CD4-positive, CD25-positive, alpha-beta regulatory T cell (primary cell): ENCODE measurements around the gene BARX1. TPM values are rescaled to one million over a fixed set of nuclear protein-coding genes. Genes with fewer than 3 reads are reported as not detected.
A peak's percentile ranks its signal among the peaks of the same experiment; 100 is the strongest.

Source experiments
- ATAC-seq, 2 donors: fragments of 150-1000 bp; cut with Tn5 transposase; one replicate each; pipeline ENCODE4 v1.10.0; 2021; ENCODE audit warnings: low read depth in 2 of 2, moderate number of reproducible peaks in 2 of 2, moderate library complexity in 1 of 2
- DNase-seq, 3 donors: peaks; one replicate each; pipeline versions ENCODE4 v3.0.0 to v3.0.0-alpha.2; 2012 to 2022; ENCODE audit warnings: mixed read lengths in 1 of 3
- H3K27ac ChIP-seq: one replicate; pipeline ENCODE4 v1.7.0; 2013; ENCODE audit warnings: mild to moderate bottlenecking, low read length; ENCODE audit not compliant: insufficient read depth, poor library complexity, severe bottlenecking
- H3K27me3 ChIP-seq: one replicate; pipeline ENCODE4 v1.7.0; 2013; ENCODE audit warnings: low read length; ENCODE audit not compliant: control insufficient read depth, insufficient read depth
- H3K36me3 ChIP-seq: one replicate; pipeline ENCODE4 v1.7.0; 2013; ENCODE audit warnings: mild to moderate bottlenecking, low read length, moderate library complexity; ENCODE audit not compliant: control insufficient read depth, insufficient read depth
- H3K4me1 ChIP-seq: 2 replicates; pipeline ENCODE4 v1.7.0; 2013; ENCODE audit warnings: mild to moderate bottlenecking, low read length; ENCODE audit not compliant: insufficient read depth, control insufficient read depth, poor library complexity, severe bottlenecking
- H3K4me3 ChIP-seq: one replicate; pipeline ENCODE4 v1.7.0; 2013; ENCODE audit warnings: low read depth, mild to moderate bottlenecking, low read length, moderate library complexity
- H3K9me3 ChIP-seq, 2 experiments: 1 replicate in 1 of 2; 2 replicates in 1 of 2; pipeline ENCODE4 v1.7.0; 2013; ENCODE audit warnings: low read length in 2 of 2, mild to moderate bottlenecking in 1 of 2, moderate library complexity in 1 of 2; ENCODE audit not compliant: control insufficient read depth in 2 of 2
- H3K27ac Mint-ChIP-seq, 3 donors: one replicate each; pipeline ENCODE4 v1.8.0; 2020 to 2022; ENCODE audit warnings: mild to moderate bottlenecking in 3 of 3, mixed read lengths in 3 of 3, moderate library complexity in 2 of 3
- H3K27me3 Mint-ChIP-seq: one replicate; pipeline ENCODE4 v1.8.0; 2022; ENCODE audit warnings: mild to moderate bottlenecking, mixed read lengths
- H3K36me3 Mint-ChIP-seq: one replicate; pipeline ENCODE4 v1.8.0; 2020; ENCODE audit warnings: mixed read lengths
- H3K4me1 Mint-ChIP-seq, 4 donors: one replicate each; pipeline ENCODE4 v1.8.0; 2020 to 2022; ENCODE audit warnings: mixed read lengths in 4 of 4, mild to moderate bottlenecking in 1 of 4
- H3K4me3 Mint-ChIP-seq, 4 donors: one replicate each; pipeline ENCODE4 v1.8.0; 2020 to 2022; ENCODE audit warnings: mild to moderate bottlenecking in 4 of 4, mixed read lengths in 4 of 4, moderate library complexity in 3 of 4
- H3K9me3 Mint-ChIP-seq, 7 donors: one replicate each; pipeline ENCODE4 v1.8.0; 2020 to 2022; ENCODE audit warnings: mixed read lengths in 7 of 7, mild to moderate bottlenecking in 3 of 7, moderate library complexity in 2 of 7
- polyA plus RNA-seq, 4 donors: library from polyadenylated mRNA; unstranded; fragments of 300-500 nt; fragmentation: Illumina TruSeq; gene quantifications; one replicate each; pipeline ENCODE4 v1.2.3, GENCODE V29; 2021
- total RNA-seq: library from RNA; stranded (reverse); gene quantifications from one replicate; pipeline ENCODE4 v1.2.3, GENCODE V29; 2022

The BARX1 gene
- total and polyA plus RNA-seq, 5 donors from 2014 or later, result not detected

DNA sequence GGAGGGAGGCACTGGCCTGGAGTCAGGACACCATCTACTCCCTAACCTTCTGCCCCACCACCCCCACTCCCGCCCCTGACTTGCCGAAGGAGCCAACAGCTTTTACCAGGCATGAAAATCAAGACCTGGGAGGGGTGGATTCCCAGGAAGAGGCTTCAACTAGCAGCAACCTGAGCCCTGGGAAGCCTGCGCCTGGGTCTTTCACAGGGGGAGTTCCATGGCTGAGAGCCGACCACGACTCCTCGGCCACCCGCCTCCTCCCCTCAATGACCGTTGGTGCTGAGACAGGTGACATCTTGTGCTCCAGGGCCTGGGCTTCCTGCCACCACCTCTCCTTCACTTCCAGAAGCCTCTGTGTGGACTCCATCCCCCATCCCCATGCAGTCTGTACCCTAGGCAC, 37.1 kb downstream of the BARX1 start:
- H3K4me1 ChIP-seq, result no peaks in the 10 kb centered on the region
- no peaks in the 10 kb centered on the region for H3K27me3 Mint-ChIP-seq
- ATAC-seq, result no peak

DNA sequence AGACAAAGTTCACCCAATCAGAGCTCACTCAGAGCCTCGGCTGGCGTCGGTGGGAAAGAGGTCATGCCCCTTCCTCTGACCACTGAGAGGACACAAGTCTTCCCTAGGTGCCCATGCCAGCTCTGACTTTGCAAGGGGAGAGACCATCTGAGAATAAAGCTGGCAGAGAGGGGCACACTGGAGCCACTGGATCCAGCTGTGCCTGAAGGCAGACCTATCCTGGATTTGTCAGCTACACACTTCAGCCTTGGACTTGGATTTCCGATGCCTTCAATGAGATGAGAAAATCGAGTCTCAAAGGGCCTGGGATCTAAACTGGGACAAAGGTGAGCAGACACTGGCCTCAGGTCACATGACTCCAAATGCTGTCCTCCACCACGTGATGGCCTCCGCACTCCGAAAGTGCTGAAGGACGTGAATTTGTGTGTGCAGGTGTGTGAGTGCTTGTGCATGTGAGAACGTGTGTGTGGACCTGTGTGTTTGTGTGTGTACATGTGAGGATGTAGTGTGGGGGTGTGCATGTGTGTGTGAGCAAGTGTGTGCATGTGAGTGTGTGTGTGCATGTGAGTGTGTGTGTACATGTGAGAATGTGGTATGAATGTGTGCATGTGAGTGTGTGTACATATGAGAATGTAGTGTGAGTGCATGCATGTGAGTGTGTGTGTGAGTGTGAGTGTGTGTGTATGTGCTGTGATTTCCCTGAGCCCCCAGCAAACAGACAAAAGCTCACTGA, 37.9 kb downstream of the BARX1 start:
- DNase-seq, result no peak
- Histone ChIP-seq H3K27me3 (no peaks in the 10 kb centered on the region), H3K4me1 (no peaks in the 10 kb centered on the region), H3K4me3 (no peak overlapping the region), H3K9me3 (no peaks in the 10 kb centered on the region), H3K36me3 (no peaks in the 10 kb centered on the region), H3K27ac (no peak overlapping the region)
- Mint-ChIP-seq H3K4me3 (no peak overlapping the region), H3K36me3 (no peaks in the 10 kb centered on the region), H3K4me1 (peaks cover 0 to 7% (median 0%) of the 10 kb centered on the region in 4 donors), H3K27me3 (no peaks in the 10 kb centered on the region), H3K9me3 (peaks cover 0 to 2% (median 0%) of the 10 kb centered on the region in 7 donors), H3K27ac (no peak overlapping the region)
- ATAC-seq, result no peak

More for the DNA sequence above, 37.1 kb downstream of the BARX1 start:
- Mint-ChIP-seq H3K27ac (peak overlapping the region in 1 of 3 donors; percentile 25), H3K9me3 (peaks cover 0 to 2% (median 0%) of the 10 kb centered on the region in 7 donors), H3K4me3 (no peak overlapping the region), H3K4me1 (peaks cover 0 to 3% (median 0%) of the 10 kb centered on the region in 4 donors), H3K36me3 (no peaks in the 10 kb centered on the region)
- H3K27me3 ChIP-seq, result no peaks in the 10 kb centered on the region
- no peak overlapping the region for H3K27ac ChIP-seq
- H3K36me3 ChIP-seq, result no peaks in the 10 kb centered on the region
- H3K4me3 ChIP-seq, result no peak overlapping the region
- no peaks in the 10 kb centered on the region for H3K9me3 ChIP-seq
- DNase-seq, result no peak

DNA sequence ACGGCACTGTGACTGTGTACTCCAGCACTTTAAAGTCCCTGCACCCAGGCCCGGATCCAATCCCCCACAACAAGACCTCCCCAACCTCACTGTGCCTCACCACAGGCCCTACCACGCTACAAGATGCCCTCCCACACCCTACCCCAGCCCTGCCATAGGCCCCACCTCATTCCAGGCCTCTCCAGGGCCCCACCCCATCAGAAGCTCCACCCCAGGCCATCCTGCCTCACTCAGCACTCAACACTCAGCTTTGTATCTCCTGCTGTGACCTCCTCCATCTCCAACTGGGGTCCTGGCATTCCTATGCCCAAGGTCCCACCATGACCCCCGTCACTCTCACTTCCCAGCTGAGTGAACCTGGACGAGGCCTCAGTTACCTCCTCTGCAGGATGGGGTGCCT, 38.8 kb downstream of the BARX1 start:
- Histone ChIP-seq H3K4me3 (no peak overlapping the region), H3K9me3 (no peaks in the 10 kb centered on the region), H3K36me3 (no peaks in the 10 kb centered on the region), H3K4me1 (no peaks in the 10 kb centered on the region), H3K27ac (no peak overlapping the region), H3K27me3 (no peaks in the 10 kb centered on the region)
- Mint-ChIP-seq H3K4me3 (no peak overlapping the region), H3K9me3 (no peaks in the 10 kb centered on the region), H3K4me1 (peaks cover 0 to 9% (median 0%) of the 10 kb centered on the region in 4 donors), H3K27me3 (no peaks in the 10 kb centered on the region), H3K36me3 (no peaks in the 10 kb centered on the region), H3K27ac (no peak overlapping the region)
- no peak for DNase-seq
- ATAC-seq, result no peak

DNA sequence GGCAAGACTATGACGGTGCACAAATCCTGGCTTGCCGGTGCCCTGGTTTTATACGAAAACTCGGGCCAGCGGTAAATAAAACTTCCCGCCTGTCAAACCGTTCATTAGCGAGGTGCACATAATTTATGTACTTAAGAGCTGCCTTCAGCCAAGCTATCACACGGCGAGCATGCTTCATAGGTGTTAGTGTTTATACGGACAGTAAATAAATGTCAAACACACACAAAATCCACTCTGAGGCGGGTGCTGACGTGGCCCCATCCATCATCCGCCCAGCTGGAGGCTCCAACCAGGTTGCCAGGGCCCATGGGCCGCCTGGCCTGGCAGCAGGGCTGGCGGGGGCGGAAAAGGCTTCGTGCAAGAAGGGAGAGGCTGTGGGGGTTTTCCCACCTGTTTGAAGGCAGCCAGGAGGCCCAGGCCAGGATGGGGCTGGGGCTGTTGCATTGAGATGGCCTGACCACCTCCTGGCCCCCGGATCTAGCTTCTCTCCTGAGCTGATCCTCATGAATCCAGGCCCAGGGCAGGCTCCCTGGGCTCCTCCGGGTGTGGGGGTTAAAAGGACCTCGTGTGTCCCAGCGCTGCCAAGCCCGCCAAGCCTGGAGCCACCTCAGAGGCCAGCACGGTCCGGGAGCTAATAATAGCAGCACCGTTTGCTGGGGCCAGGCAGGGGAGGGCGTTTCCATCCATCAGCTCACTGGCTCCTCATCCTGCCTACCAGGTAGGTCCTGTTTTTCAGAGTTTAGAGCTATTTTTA, 43.2 kb downstream of the BARX1 start:
- Mint-ChIP-seq H3K4me3 (no peak overlapping the region), H3K4me1 (peaks cover 0 to 22% (median 3%) of the 10 kb centered on the region in 4 donors), H3K9me3 (no peaks in the 10 kb centered on the region), H3K36me3 (no peaks in the 10 kb centered on the region), H3K27me3 (peaks cover 5% of the 10 kb centered on the region), H3K27ac (peak overlapping the region in 1 of 3 donors; percentile 55)
- H3K4me3 ChIP-seq, result no peak overlapping the region
- H3K36me3 ChIP-seq, result no peaks in the 10 kb centered on the region
- no peak for ATAC-seq
- no peak overlapping the region for H3K27ac ChIP-seq
- no peaks in the 10 kb centered on the region for H3K9me3 ChIP-seq
- no peaks in the 10 kb centered on the region for H3K27me3 ChIP-seq
- no peak for DNase-seq
- no peaks in the 10 kb centered on the region for H3K4me1 ChIP-seq

DNA sequence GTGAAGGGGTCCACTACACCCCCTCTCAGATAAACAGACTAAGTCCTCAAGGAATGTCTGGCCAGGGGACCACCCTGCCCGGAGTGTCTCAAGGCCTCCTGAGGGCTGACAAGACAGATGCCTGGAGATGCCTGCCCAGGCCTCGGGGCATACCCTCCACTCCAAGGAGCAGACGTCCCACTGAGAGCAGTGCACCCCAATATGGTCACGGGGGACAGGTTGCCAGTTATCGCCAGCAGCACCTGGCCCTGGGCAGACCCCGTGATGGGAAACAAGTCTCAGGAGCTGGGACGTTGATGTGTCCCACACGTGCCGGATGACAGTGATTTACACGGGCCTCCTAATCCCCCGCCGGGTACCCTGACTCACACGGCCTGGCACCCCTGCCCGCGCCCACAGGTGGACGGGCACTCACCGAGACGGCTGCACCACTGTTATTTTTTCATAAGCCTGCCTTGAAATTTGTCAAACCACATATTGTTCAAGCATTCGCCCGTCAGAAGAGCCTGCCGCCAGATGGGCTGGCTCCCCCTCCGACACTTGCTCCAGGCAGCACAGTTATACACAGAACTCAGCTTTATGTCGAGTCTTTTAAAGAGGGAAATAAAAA, 43.9 kb downstream of the BARX1 start:
- Mint-ChIP-seq H3K4me1 (peaks cover 0 to 24% (median 4%) of the 10 kb centered on the region in 4 donors), H3K9me3 (peaks cover 0 to 2% (median 0%) of the 10 kb centered on the region in 7 donors), H3K4me3 (no peak overlapping the region), H3K27me3 (peaks cover 5% of the 10 kb centered on the region), H3K27ac (no peak overlapping the region), H3K36me3 (peaks cover 4% of the 10 kb centered on the region)
- no peaks in the 10 kb centered on the region for H3K9me3 ChIP-seq
- no peaks in the 10 kb centered on the region for H3K36me3 ChIP-seq
- no peak overlapping the region for H3K27ac ChIP-seq
- DNase-seq (no peak), ATAC-seq (no peak)
- no peaks in the 10 kb centered on the region for H3K4me1 ChIP-seq
- no peak overlapping the region for H3K4me3 ChIP-seq
- H3K27me3 ChIP-seq, result no peaks in the 10 kb centered on the region

DNA sequence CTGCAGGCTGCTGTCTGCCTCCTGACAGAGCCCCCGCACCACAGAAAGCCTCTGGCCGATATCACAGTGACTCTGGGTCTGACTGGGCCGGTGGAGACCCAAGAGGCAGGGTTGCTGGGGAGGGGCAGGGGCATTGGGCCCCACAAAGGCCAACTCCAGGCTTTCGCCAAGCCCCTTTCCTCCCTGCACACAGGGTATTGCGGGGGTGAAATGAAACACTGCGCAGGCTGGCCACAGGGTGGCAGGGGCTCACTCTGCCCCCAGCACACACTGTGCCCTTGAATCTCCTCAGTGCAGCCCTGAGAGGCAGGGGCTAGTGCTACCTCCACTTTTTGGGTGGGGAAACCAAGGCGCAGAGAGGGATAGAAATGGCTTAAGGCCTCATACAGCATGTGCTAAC, 44.6 kb downstream of the BARX1 start:
- Histone ChIP-seq H3K27ac (no peak overlapping the region), H3K36me3 (no peaks in the 10 kb centered on the region), H3K27me3 (no peaks in the 10 kb centered on the region), H3K4me1 (peaks cover 4% of the 10 kb centered on the region), H3K4me3 (no peak overlapping the region), H3K9me3 (no peaks in the 10 kb centered on the region)
- Mint-ChIP-seq H3K9me3 (peaks cover 0 to 2% (median 0%) of the 10 kb centered on the region in 7 donors), H3K4me1 (peaks cover 0 to 28% (median 6%) of the 10 kb centered on the region in 4 donors), H3K4me3 (no peak overlapping the region), H3K27me3 (peaks cover 5% of the 10 kb centered on the region), H3K36me3 (peaks cover 4% of the 10 kb centered on the region), H3K27ac (no peak overlapping the region)
- DNase-seq (no peak), ATAC-seq (no peak)

DNA sequence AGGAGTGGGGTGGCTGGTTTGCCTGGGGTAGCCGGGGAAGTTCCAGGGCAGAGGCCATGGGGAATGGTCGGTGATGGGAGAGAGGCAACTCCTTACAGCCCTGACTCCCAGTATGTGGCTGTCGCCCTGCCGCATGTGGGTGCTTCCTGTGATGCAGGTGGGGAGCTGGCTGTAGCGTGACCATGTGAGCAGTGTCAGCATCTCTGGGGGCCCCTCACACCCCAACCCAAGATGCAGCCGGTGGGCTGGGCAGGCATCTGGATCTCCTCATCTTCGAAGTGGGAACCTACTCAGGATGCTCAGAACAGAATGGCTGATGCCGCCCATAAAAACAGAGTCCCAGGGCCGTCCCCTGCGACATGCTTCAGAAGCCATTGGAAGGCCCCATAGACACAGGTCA, 45.0 kb downstream of the BARX1 start:
- Mint-ChIP-seq H3K4me3 (no peak overlapping the region), H3K27ac (peak overlapping the region in 1 of 3 donors; percentile 25), H3K27me3 (peaks cover 5% of the 10 kb centered on the region), H3K4me1 (peaks cover 0 to 32% (median 6%) of the 10 kb centered on the region in 4 donors), H3K9me3 (peaks cover 0 to 2% (median 0%) of the 10 kb centered on the region in 7 donors), H3K36me3 (peaks cover 4% of the 10 kb centered on the region)
- Histone ChIP-seq H3K4me3 (no peak overlapping the region), H3K9me3 (no peaks in the 10 kb centered on the region), H3K4me1 (peaks cover 7% of the 10 kb centered on the region), H3K27me3 (no peaks in the 10 kb centered on the region), H3K36me3 (no peaks in the 10 kb centered on the region), H3K27ac (no peak overlapping the region)
- DNase-seq, result no peak
- no peak for ATAC-seq
